Uterus (tissue), 2 donors: Measurements from ENCODE around the gene ZNF18.

Source experiments
- POLR2A ChIP-seq, 2 donors: fragments of 450-650 bp; IDR thresholded peaks; one replicate each; pipeline ENCODE4 v1.6.1; 2016; ENCODE audit warnings: antibody characterized with exemption in 2 of 2, mild to moderate bottlenecking in 1 of 2, moderate library complexity in 1 of 2
- TF ChIP-seq, protein P1 (sequence below), 4 experiments: fragments of 200-600 bp in 2 of 4; fragments of 450-650 bp in 2 of 4; sonication (generic) in 2 of 4; IDR thresholded peaks; one replicate each; pipeline ENCODE4 v1.5.1; 2016 to 2019; ENCODE audit warnings: antibody characterized with exemption in 4 of 4, mild to moderate bottlenecking in 2 of 4, moderate library complexity in 1 of 4

DNA sequence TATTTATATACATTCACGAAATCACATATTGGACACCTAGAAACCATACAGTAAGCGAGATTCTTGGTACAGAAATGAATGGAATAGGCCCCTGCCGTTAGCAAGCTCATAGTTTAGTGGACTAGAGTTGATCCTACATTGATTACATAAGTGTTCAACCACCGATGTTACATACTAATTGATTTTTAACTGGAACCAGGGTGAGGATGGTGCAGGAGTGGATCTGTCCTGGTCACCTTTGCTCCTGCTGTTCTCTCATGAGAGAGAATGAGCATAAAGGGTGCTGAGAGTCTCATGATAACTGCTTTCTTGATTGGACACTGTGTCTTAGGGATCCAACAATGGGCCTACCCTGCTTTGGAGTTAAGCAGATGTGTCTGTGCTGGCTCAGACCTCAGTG, 37.3 kb upstream of the ZNF18 start:
- TF ChIP-seq, protein P1, sequence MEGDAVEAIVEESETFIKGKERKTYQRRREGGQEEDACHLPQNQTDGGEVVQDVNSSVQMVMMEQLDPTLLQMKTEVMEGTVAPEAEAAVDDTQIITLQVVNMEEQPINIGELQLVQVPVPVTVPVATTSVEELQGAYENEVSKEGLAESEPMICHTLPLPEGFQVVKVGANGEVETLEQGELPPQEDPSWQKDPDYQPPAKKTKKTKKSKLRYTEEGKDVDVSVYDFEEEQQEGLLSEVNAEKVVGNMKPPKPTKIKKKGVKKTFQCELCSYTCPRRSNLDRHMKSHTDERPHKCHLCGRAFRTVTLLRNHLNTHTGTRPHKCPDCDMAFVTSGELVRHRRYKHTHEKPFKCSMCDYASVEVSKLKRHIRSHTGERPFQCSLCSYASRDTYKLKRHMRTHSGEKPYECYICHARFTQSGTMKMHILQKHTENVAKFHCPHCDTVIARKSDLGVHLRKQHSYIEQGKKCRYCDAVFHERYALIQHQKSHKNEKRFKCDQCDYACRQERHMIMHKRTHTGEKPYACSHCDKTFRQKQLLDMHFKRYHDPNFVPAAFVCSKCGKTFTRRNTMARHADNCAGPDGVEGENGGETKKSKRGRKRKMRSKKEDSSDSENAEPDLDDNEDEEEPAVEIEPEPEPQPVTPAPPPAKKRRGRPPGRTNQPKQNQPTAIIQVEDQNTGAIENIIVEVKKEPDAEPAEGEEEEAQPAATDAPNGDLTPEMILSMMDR (IDR thresholded peaks at IDR 0.05) = no peak
- TF ChIP-seq POLR2A (IDR thresholded peaks at IDR 0.05) = no peak
